HG02943 (cell line): ENCODE measurements around the gene FREM3.
"Not testable (repeated sequence)": the region's sequence is repeated elsewhere in the genome, so short reads cannot be mapped to it uniquely, and the experiment has no call there.

Experiments
- ATAC-seq: cut with Tn5 transposase; IDR thresholded peaks from one replicate; pipeline ENCODE4 v1.9.1; 2021; ENCODE audit warnings: mild to moderate bottlenecking, low read depth, moderate library complexity; ENCODE audit not compliant: unreplicated experiment

FREM3 gene

GRCh38 chr4:143700416-143701352, at the start of gene FREM3:
Gene FREM3 (minus strand): TSS chr4:143700675. CDS start chr4:143700675, 0 bp downstream.
- ATAC-seq = no peak

GRCh38 chr4:143745874-143746273, 45.4 kb upstream of the FREM3 start:
- no peak for ATAC-seq

GRCh38 chr4:143743591-143743990, 43.1 kb upstream of the FREM3 start:
- ATAC-seq = no peak

- no peak for ATAC-seq
Measured at GRCh38 chr4:143742834-143743233, 42.4 kb upstream of the FREM3 start.

- ATAC-seq = no peak
Measured at GRCh38 chr4:143736861-143737260, 36.4 kb upstream of the FREM3 start.

GRCh38 chr4:143736061-143736460, 35.6 kb upstream of the FREM3 start:
- not testable (repeated sequence) for ATAC-seq

GRCh38 chr4:143728166-143728565, 27.7 kb upstream of the FREM3 start:
- no peak for ATAC-seq

- ATAC-seq = no peak
Measured at GRCh38 chr4:143726714-143727113, 26.2 kb upstream of the FREM3 start.

- ATAC-seq = no peak
Measured at GRCh38 chr4:143721317-143721716, 20.8 kb upstream of the FREM3 start.

GRCh38 chr4:143718748-143719147, 18.3 kb upstream of the FREM3 start:
- not testable (repeated sequence) for ATAC-seq

- ATAC-seq = no peak
Measured at GRCh38 chr4:143713955-143714625, 13.6 kb upstream of the FREM3 start.

- ATAC-seq = no peak
Measured at GRCh38 chr4:143713553-143713952, 13.1 kb upstream of the FREM3 start.

- no peak for ATAC-seq
Measured at GRCh38 chr4:143712155-143712550, 11.7 kb upstream of the FREM3 start.

- ATAC-seq = no peak
Measured at GRCh38 chr4:143711543-143712154, 11.2 kb upstream of the FREM3 start.

- no peak for ATAC-seq
Measured at GRCh38 chr4:143701365-143701764, 890 bp upstream of the FREM3 start.

GRCh38 chr4:143700046-143700415, 444 bp downstream of the FREM3 start:
- no peak for ATAC-seq

- ATAC-seq = no peak
Measured at GRCh38 chr4:143699331-143700045, 987 bp downstream of the FREM3 start.

- no peak for ATAC-seq
Measured at GRCh38 chr4:143693856-143694255, 6.6 kb downstream of the FREM3 start.

GRCh38 chr4:143692241-143692640, 8.2 kb downstream of the FREM3 start:
- no peak for ATAC-seq

- ATAC-seq = no peak
Measured at GRCh38 chr4:143679434-143679833, 21.0 kb downstream of the FREM3 start.

- ATAC-seq = not testable (repeated sequence)
Measured at GRCh38 chr4:143673629-143674028, 26.8 kb downstream of the FREM3 start.
